ENCODE results near the gene SLC9A9. TPM values are rescaled to one million over a fixed set of nuclear protein-coding genes. Genes with fewer than 3 reads are reported as not detected.

The SLC9A9 gene
- total and polyA plus RNA-seq, 4 donors = 3.3 to 15.0 (median 6.1) TPM

GRCh38 chr3:143465666-143466065 lies 382.6 kb downstream of the SLC9A9 start (continued):
- TF ChIP-seq REST (IDR thresholded peaks at IDR 0.05) = no peak

GRCh38 chr3:143464850-143465249 lies 383.4 kb downstream of the SLC9A9 start:
- H3K4me1 ChIP-seq (ENCODE audit: control insufficient read depth in 4 of 4, insufficient read depth in 4 of 4, low read length in 3 of 4) = no peaks in the 10 kb centered on the region
- TF ChIP-seq RXRA (IDR thresholded peaks at IDR 0.05) = no peak
- TF ChIP-seq FOXA1 (IDR thresholded peaks at IDR 0.05) = no peak
- TF ChIP-seq GABPA (IDR thresholded peaks at IDR 0.05 in 1 of 2, conservative IDR thresholded peaks at IDR 0.05 in 1 of 2) = no peak
- no peak for TF ChIP-seq ATF3 (IDR thresholded peaks at IDR 0.05)
- TF ChIP-seq REST (IDR thresholded peaks at IDR 0.05) = no peak
- TF ChIP-seq CTCF (IDR thresholded peaks at IDR 0.05; ENCODE audit: low read depth, low read length, missing input control) = no peak
- no peak for TF ChIP-seq JUND (IDR thresholded peaks at IDR 0.05)
- H3K36me3 ChIP-seq (ENCODE audit: control insufficient read depth in 4 of 4, insufficient read depth in 3 of 4, low read depth in 1 of 4, low read length in 3 of 4) = no peaks in the 10 kb centered on the region
- H3K27me3 ChIP-seq (ENCODE audit: control insufficient read depth in 4 of 4, insufficient read depth in 4 of 4, low read length in 3 of 4) = no peaks in the 10 kb centered on the region
- H3K27ac ChIP-seq (ENCODE audit: low read depth in 1 of 2, low read length in 2 of 2) = no peak overlapping the region
- no peak for DNase-seq (ENCODE audit: low spot score)
- WGBS = 31% methylated on average over 2 of the region's 2 CpGs
- H3K4me3 ChIP-seq (ENCODE audit: low read depth in 1 of 3, low read length in 3 of 3) = no peak overlapping the region
- no peaks in the 10 kb centered on the region for H3K9me3 ChIP-seq (ENCODE audit: control insufficient read depth in 4 of 4, low read length in 3 of 4)
- no peak overlapping the region for H3K9ac ChIP-seq (ENCODE audit: low read depth in 1 of 2, low read length in 2 of 2)

GRCh38 chr3:143455480-143455879 lies 392.8 kb downstream of the SLC9A9 start:
- Histone ChIP-seq H3K9ac (ENCODE audit: low read depth in 1 of 2, low read length in 2 of 2) (no peak overlapping the region), H3K9me3 (ENCODE audit: control insufficient read depth in 4 of 4, low read length in 3 of 4) (peaks cover 0 to 3% (median 0%) of the 10 kb centered on the region in 4 donors), H3K36me3 (ENCODE audit: control insufficient read depth in 4 of 4, insufficient read depth in 3 of 4, low read depth in 1 of 4, low read length in 3 of 4) (no peaks in the 10 kb centered on the region), H3K27me3 (ENCODE audit: control insufficient read depth in 4 of 4, insufficient read depth in 4 of 4, low read length in 3 of 4) (no peaks in the 10 kb centered on the region), H3K4me3 (ENCODE audit: low read depth in 1 of 3, low read length in 3 of 3) (no peak overlapping the region), H3K27ac (ENCODE audit: low read depth in 1 of 2, low read length in 2 of 2) (no peak overlapping the region), H3K4me1 (ENCODE audit: control insufficient read depth in 4 of 4, insufficient read depth in 4 of 4, low read length in 3 of 4) (no peaks in the 10 kb centered on the region)
- no peak for DNase-seq (ENCODE audit: low spot score)
- TF ChIP-seq GABPA (IDR thresholded peaks at IDR 0.05 in 1 of 2, conservative IDR thresholded peaks at IDR 0.05 in 1 of 2) = no peak
- no peak for TF ChIP-seq JUND (IDR thresholded peaks at IDR 0.05)
- no peak for TF ChIP-seq TAF1 (conservative IDR thresholded peaks at IDR 0.05)
- TF ChIP-seq CTCF (IDR thresholded peaks at IDR 0.05; ENCODE audit: low read depth, low read length, missing input control) = no peak
- TF ChIP-seq REST (IDR thresholded peaks at IDR 0.05) = no peak
